HG02970 (cell line): ENCODE measurements around the gene ECM1.
A peak's percentile ranks its signal among the peaks of the same experiment; 100 is the strongest.

Experiments
- ATAC-seq: cut with Tn5 transposase; IDR thresholded peaks from one replicate; pipeline ENCODE4 v1.9.1; 2021; ENCODE audit warnings: mild to moderate bottlenecking, moderate library complexity, moderate number of reproducible peaks; ENCODE audit not compliant: unreplicated experiment, low FRiP score

Gene ECM1

GRCh38 chr1:150507912-150508864, at the start of gene ECM1:
Gene ECM1 (plus strand): TSS chr1:150508109. CDS start chr1:150508210, 101 bp downstream.
- no peak for ATAC-seq

- no peak for ATAC-seq
Measured at GRCh38 chr1:150464422-150464826, 43.5 kb upstream of the ECM1 start.

GRCh38 chr1:150466964-150467363, 40.9 kb upstream of the ECM1 start:
- no peak for ATAC-seq

GRCh38 chr1:150469291-150469690, 38.6 kb upstream of the ECM1 start:
- no peak for ATAC-seq

- no peak for ATAC-seq
Measured at GRCh38 chr1:150472601-150473200, 35.2 kb upstream of the ECM1 start.

- ATAC-seq = no peak
Measured at GRCh38 chr1:150473659-150474058, 34.2 kb upstream of the ECM1 start.

GRCh38 chr1:150474869-150475268, 33.0 kb upstream of the ECM1 start:
- ATAC-seq = no peak

GRCh38 chr1:150476754-150477153, 31.2 kb upstream of the ECM1 start:
- ATAC-seq = no peak

- ATAC-seq = no peak
Measured at GRCh38 chr1:150477320-150477719, 30.6 kb upstream of the ECM1 start.

- ATAC-seq = no peak
Measured at GRCh38 chr1:150477733-150478132, 30.2 kb upstream of the ECM1 start.

- ATAC-seq = no peak
Measured at GRCh38 chr1:150479370-150479769, 28.5 kb upstream of the ECM1 start.

GRCh38 chr1:150479927-150480352, 28.0 kb upstream of the ECM1 start:
- ATAC-seq = no peak

GRCh38 chr1:150484431-150484830, 23.5 kb upstream of the ECM1 start:
- no peak for ATAC-seq

GRCh38 chr1:150484861-150485260, 23.0 kb upstream of the ECM1 start:
- no peak for ATAC-seq

- peak; percentile 92 for ATAC-seq
Measured at GRCh38 chr1:150486966-150487762, 20.7 kb upstream of the ECM1 start, which contains the start of gene TARS2. Gene TARS2 (plus strand): TSS chr1:150487419. CDS start chr1:150487451, 32 bp downstream.

GRCh38 chr1:150487763-150488115, 20.2 kb upstream of the ECM1 start:
- ATAC-seq = no peak

GRCh38 chr1:150493175-150493574, 14.7 kb upstream of the ECM1 start:
- ATAC-seq = no peak

GRCh38 chr1:150498342-150498741, 9.6 kb upstream of the ECM1 start:
- ATAC-seq = no peak

- ATAC-seq = no peak
Measured at GRCh38 chr1:150505431-150505830, 2.5 kb upstream of the ECM1 start.

GRCh38 chr1:150508982-150509381, 1.1 kb downstream of the ECM1 start:
- no peak for ATAC-seq

GRCh38 chr1:150511551-150511950, 3.6 kb downstream of the ECM1 start:
- ATAC-seq = no peak
